Measurements from ENCODE around the gene INO80.
"Not testable (repeated sequence)": the region's sequence is repeated elsewhere in the genome, so short reads cannot be mapped to it uniquely, and the experiment has no call there.

DNA sequence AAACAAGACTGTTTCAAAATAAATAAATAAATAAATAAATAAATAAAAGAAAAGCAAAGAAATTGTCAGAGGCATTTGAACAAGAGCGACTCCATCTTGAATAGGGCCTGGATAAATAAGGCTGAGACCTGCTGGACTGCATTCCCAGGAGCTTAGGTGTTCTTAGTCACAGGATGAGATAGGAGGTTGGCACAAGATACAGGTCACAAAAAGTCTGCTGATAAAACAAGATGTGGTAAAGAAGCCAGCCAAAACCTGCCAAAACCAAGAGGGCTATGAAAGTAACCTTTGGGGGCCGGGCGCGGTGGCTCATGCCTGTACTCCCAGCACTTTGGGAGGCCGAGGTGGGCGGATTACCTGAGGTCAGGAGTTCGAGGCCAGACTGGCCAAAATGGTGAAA is 23.0 kb upstream of the INO80 start:
- not testable (repeated sequence) for TF ChIP-seq CTCF, POLR2A (IDR thresholded peaks at IDR 0.05)

All from prostate gland (tissue), 2 donors.